VCaP (cell line): ENCODE results near the gene GPR65.

Experiments used
- H3K27ac ChIP-seq: fragments of 450-650 bp; 2 replicates; pipeline ENCODE4 v1.5.1; 2017
- TF ChIP-seq, protein P1 (sequence below): fragments of 450-650 bp; conservative IDR thresholded peaks from 2 replicates; pipeline ENCODE4 v1.5.1; 2017; ENCODE audit warnings: mild to moderate bottlenecking, moderate library complexity

GPR65 gene

GRCh38 chr14:87975636-87976035, 29.3 kb upstream of the GPR65 start:
- no peak overlapping the region for H3K27ac ChIP-seq
- TF ChIP-seq, protein P1, sequence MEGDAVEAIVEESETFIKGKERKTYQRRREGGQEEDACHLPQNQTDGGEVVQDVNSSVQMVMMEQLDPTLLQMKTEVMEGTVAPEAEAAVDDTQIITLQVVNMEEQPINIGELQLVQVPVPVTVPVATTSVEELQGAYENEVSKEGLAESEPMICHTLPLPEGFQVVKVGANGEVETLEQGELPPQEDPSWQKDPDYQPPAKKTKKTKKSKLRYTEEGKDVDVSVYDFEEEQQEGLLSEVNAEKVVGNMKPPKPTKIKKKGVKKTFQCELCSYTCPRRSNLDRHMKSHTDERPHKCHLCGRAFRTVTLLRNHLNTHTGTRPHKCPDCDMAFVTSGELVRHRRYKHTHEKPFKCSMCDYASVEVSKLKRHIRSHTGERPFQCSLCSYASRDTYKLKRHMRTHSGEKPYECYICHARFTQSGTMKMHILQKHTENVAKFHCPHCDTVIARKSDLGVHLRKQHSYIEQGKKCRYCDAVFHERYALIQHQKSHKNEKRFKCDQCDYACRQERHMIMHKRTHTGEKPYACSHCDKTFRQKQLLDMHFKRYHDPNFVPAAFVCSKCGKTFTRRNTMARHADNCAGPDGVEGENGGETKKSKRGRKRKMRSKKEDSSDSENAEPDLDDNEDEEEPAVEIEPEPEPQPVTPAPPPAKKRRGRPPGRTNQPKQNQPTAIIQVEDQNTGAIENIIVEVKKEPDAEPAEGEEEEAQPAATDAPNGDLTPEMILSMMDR, result no peak

DNA sequence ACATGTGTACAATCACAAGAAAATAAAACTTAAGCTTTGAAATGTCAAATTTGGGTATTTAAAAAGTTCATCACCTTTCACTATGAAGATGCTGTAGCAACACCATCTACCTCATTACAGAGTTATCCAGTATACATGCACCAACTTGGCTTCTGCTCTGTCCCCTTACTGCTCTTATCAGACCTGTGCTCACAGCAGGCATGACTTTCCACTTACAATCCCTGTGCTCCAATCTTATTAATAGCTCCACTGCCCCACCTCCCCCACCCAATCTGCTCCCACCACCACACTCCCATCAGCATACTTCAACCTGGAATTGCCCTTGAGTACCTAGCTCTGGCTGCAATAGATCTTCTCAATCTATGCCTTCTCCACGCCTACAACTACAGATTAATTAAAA, 25.2 kb upstream of the GPR65 start:
- H3K27ac ChIP-seq, result no peak overlapping the region

GRCh38 chr14:87989221-87989955, 15.5 kb upstream of the GPR65 start:
- no peak overlapping the region for H3K27ac ChIP-seq
- TF ChIP-seq, protein P1, result no peak

More for the DNA sequence above, 25.2 kb upstream of the GPR65 start:
- TF ChIP-seq, protein P1, result no peak

- TF ChIP-seq, protein P1, result no peak
- H3K27ac ChIP-seq, result no peak overlapping the region
Measured at GRCh38 chr14:87989956-87990299, 15.0 kb upstream of the GPR65 start.

DNA sequence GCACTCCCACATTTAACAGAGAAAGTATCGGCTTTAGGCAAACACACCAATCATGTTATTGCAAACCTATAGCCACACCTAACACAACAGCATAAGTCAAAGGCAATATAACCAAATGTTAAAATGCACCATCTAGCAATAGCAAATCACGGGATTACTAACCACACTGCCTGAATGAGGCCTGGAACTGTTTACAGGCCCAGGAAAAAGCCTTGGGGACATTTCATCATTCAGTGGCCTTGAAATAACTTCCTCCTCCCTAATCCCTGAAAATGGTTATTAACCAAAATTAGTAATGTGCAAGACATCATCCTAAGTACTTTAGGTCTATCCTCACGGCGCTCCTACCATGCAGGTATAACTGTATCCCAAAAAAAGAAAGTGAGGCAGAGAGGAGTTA, 14.3 kb upstream of the GPR65 start:
- no peak overlapping the region for H3K27ac ChIP-seq
- TF ChIP-seq, protein P1, result no peak

GRCh38 chr14:87992346-87992717, 12.6 kb upstream of the GPR65 start:
- H3K27ac ChIP-seq, result peak overlapping the region; percentile 69; the same call in 1 of the 2 replicates

GRCh38 chr14:87992718-87993628, 12.0 kb upstream of the GPR65 start, which contains the start of gene GALC:
GALC (minus strand) TSS chr14:87993182; CDS start chr14:87993164, 18 bp downstream.
- H3K27ac ChIP-seq, result peak within 1 kb of the TSS; percentile 69
- TF ChIP-seq, protein P1, result no peak

More at GRCh38 chr14:87992346-87992717, 12.6 kb upstream of the GPR65 start:
- TF ChIP-seq, protein P1, result no peak
